ENCODE data around the gene GLRX3. TPM values are rescaled to one million over a fixed set of nuclear protein-coding genes. Genes with fewer than 3 reads are reported as not detected.

The GLRX3 gene
- total and polyA plus RNA-seq, 2 experiments from 2014 or later: 141 to 201 TPM

DNA sequence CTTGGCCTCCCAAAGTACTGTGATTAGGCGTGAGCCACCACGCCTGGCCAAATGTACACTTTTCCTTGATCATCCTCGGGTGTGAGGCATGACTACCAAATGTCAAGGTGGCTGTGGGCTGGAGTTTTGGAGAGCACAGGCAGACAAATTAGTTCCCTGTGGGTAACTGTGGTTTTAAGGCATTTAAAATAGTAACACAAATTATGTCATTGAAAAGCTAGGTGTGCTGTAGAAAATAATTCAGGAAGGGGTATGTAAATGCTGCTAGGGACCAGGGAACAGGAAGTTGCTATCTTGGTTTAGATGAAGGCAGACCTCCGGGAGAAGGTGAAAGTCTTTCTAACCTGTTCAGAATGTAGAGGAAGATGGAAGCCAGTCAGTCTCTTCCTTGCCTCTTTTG is 9.9 kb downstream of the GLRX3 start (continued):
- TF ChIP-seq CREB1 (CRISPR knock-in tag; IDR thresholded peaks at IDR 0.05; ENCODE audit: low read depth): no peak
- TF ChIP-seq, protein P1, sequence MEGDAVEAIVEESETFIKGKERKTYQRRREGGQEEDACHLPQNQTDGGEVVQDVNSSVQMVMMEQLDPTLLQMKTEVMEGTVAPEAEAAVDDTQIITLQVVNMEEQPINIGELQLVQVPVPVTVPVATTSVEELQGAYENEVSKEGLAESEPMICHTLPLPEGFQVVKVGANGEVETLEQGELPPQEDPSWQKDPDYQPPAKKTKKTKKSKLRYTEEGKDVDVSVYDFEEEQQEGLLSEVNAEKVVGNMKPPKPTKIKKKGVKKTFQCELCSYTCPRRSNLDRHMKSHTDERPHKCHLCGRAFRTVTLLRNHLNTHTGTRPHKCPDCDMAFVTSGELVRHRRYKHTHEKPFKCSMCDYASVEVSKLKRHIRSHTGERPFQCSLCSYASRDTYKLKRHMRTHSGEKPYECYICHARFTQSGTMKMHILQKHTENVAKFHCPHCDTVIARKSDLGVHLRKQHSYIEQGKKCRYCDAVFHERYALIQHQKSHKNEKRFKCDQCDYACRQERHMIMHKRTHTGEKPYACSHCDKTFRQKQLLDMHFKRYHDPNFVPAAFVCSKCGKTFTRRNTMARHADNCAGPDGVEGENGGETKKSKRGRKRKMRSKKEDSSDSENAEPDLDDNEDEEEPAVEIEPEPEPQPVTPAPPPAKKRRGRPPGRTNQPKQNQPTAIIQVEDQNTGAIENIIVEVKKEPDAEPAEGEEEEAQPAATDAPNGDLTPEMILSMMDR (conservative IDR thresholded peaks at IDR 0.05; ENCODE audit: low read depth in 2 of 2): no peak
- TF ChIP-seq, protein P2, sequence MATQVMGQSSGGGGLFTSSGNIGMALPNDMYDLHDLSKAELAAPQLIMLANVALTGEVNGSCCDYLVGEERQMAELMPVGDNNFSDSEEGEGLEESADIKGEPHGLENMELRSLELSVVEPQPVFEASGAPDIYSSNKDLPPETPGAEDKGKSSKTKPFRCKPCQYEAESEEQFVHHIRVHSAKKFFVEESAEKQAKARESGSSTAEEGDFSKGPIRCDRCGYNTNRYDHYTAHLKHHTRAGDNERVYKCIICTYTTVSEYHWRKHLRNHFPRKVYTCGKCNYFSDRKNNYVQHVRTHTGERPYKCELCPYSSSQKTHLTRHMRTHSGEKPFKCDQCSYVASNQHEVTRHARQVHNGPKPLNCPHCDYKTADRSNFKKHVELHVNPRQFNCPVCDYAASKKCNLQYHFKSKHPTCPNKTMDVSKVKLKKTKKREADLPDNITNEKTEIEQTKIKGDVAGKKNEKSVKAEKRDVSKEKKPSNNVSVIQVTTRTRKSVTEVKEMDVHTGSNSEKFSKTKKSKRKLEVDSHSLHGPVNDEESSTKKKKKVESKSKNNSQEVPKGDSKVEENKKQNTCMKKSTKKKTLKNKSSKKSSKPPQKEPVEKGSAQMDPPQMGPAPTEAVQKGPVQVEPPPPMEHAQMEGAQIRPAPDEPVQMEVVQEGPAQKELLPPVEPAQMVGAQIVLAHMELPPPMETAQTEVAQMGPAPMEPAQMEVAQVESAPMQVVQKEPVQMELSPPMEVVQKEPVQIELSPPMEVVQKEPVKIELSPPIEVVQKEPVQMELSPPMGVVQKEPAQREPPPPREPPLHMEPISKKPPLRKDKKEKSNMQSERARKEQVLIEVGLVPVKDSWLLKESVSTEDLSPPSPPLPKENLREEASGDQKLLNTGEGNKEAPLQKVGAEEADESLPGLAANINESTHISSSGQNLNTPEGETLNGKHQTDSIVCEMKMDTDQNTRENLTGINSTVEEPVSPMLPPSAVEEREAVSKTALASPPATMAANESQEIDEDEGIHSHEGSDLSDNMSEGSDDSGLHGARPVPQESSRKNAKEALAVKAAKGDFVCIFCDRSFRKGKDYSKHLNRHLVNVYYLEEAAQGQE (IDR thresholded peaks at IDR 0.05; ENCODE audit: unreplicated experiment): no peak

- H3K27ac Mint-ChIP-seq: no peak overlapping the region
- Histone ChIP-seq H3K79me2 (replicated peaks; ENCODE audit: insufficient read depth) (peaks cover 62% of the 10 kb centered on the region), H2AFZ (no peak overlapping the region), H3K4me3 (no peak overlapping the region), H3K36me3 (ENCODE audit: insufficient read depth) (peaks cover 9% of the 10 kb centered on the region; the same call in 1 of the 2 replicates), H3K4me1 (ENCODE audit: insufficient read depth) (peaks cover 23% of the 10 kb centered on the region), H3K4me2 (no peak overlapping the region), H4K20me1 (replicated peaks; ENCODE audit: insufficient read depth) (peaks cover 62% of the 10 kb centered on the region), H3F3A (replicated peaks; ENCODE audit: low read depth) (no peaks in the 10 kb centered on the region), H3K27me3 (ENCODE audit: insufficient read depth) (no peaks in the 10 kb centered on the region), H3K9me2 (ENCODE audit: insufficient read depth) (no peaks in the 10 kb centered on the region), H3K27ac (ENCODE audit: low read depth) (no peak overlapping the region)
- DNase-seq (ENCODE audit: low spot score) (no peak), ATAC-seq (no peak)
- no peak overlapping the region for H3K4me3 Mint-ChIP-seq
- peaks cover 26% of the 10 kb centered on the region for H3K36me3 Mint-ChIP-seq (ENCODE audit: low read depth)
- peaks cover 4% of the 10 kb centered on the region for H3K27me3 Mint-ChIP-seq (ENCODE audit: insufficient read depth, low read depth, poor library complexity)
- no peaks in the 10 kb centered on the region for H3K9me3 Mint-ChIP-seq
- peaks cover 42% of the 10 kb centered on the region for H3K4me1 Mint-ChIP-seq
- TF ChIP-seq CREB1 (CRISPR knock-in tag; IDR thresholded peaks at IDR 0.05; ENCODE audit: low read depth) (no peak), STAT1 (IDR thresholded peaks at IDR 0.05; ENCODE audit: unreplicated experiment) (no peak), ETS1 (IDR thresholded peaks at IDR 0.05) (no peak), EZH2 (IDR thresholded peaks at IDR 0.05; ENCODE audit: low read depth, unreplicated experiment) (no peak), JUNB (IDR thresholded peaks at IDR 0.05; ENCODE audit: unreplicated experiment) (no peak), ZNF114 (CRISPR knock-in tag; IDR thresholded peaks at IDR 0.05) (no peak), POLR2AphosphoS5 (IDR thresholded peaks at IDR 0.05; ENCODE audit: low read depth) (no peak)
- TF ChIP-seq, protein P1 (conservative IDR thresholded peaks at IDR 0.05; ENCODE audit: low read depth in 2 of 2): no peak
- TF ChIP-seq, protein P2 (IDR thresholded peaks at IDR 0.05; ENCODE audit: unreplicated experiment): no peak
These were observed 23.1 kb downstream of the GLRX3 start for GRCh38 chr10:130159192-130159794.
